ENCODE results near the gene ZNF462. TPM values are rescaled to one million over a fixed set of nuclear protein-coding genes. Genes with fewer than 3 reads are reported as not detected.

The ZNF462 gene
- total RNA-seq, 1 donor from 2014 or later, result 103 TPM

- H3K9me3 Mint-ChIP-seq (ENCODE audit: low read depth), result peaks cover 9% of the 10 kb centered on the region
- peaks cover 7% of the 10 kb centered on the region for H3K27me3 Mint-ChIP-seq
- peaks cover 11% of the 10 kb centered on the region for H3K4me1 Mint-ChIP-seq (ENCODE audit: low read depth)
- H3K36me3 Mint-ChIP-seq (ENCODE audit: insufficient read depth), result peaks cover 6% of the 10 kb centered on the region
- no peak overlapping the region for H3K4me3 Mint-ChIP-seq (ENCODE audit: low read depth)
- H3K27ac Mint-ChIP-seq, result no peak overlapping the region
- no peak for DNase-seq (ENCODE audit: low spot score, unreplicated experiment)
- TF ChIP-seq CTCF (IDR thresholded peaks at IDR 0.05; ENCODE audit: unreplicated experiment), result no peak
These were observed 153.4 kb downstream of the ZNF462 start for GRCh38 chr9:107016383-107016782.

GRCh38 chr9:107018861-107019545, 156.0 kb downstream of the ZNF462 start:
- no peak overlapping the region for H3K27ac Mint-ChIP-seq
- no peak for DNase-seq (ENCODE audit: low spot score, unreplicated experiment)
- H3K4me3 Mint-ChIP-seq (ENCODE audit: low read depth), result no peak overlapping the region
- peaks cover 7% of the 10 kb centered on the region for H3K27me3 Mint-ChIP-seq
- no peaks in the 10 kb centered on the region for H3K36me3 Mint-ChIP-seq (ENCODE audit: insufficient read depth)
- peaks cover 2% of the 10 kb centered on the region for H3K4me1 Mint-ChIP-seq (ENCODE audit: low read depth)
- no peak for TF ChIP-seq CTCF (IDR thresholded peaks at IDR 0.05; ENCODE audit: unreplicated experiment)
- peaks cover 9% of the 10 kb centered on the region for H3K9me3 Mint-ChIP-seq (ENCODE audit: low read depth)

GRCh38 chr9:107020040-107020530, 157.1 kb downstream of the ZNF462 start:
- no peaks in the 10 kb centered on the region for H3K36me3 Mint-ChIP-seq (ENCODE audit: insufficient read depth)
- TF ChIP-seq CTCF (IDR thresholded peaks at IDR 0.05; ENCODE audit: unreplicated experiment), result no peak
- H3K27ac Mint-ChIP-seq, result no peak overlapping the region
- DNase-seq (ENCODE audit: low spot score, unreplicated experiment), result no peak
- H3K4me3 Mint-ChIP-seq (ENCODE audit: low read depth), result no peak overlapping the region
- H3K4me1 Mint-ChIP-seq (ENCODE audit: low read depth), result no peaks in the 10 kb centered on the region
- peaks cover 7% of the 10 kb centered on the region for H3K27me3 Mint-ChIP-seq
- peaks cover 9% of the 10 kb centered on the region for H3K9me3 Mint-ChIP-seq (ENCODE audit: low read depth)

GRCh38 chr9:107024193-107024592, 161.2 kb downstream of the ZNF462 start:
- Mint-ChIP-seq H3K9me3 (ENCODE audit: low read depth) (no peaks in the 10 kb centered on the region), H3K27ac (no peak overlapping the region), H3K36me3 (ENCODE audit: insufficient read depth) (no peaks in the 10 kb centered on the region), H3K27me3 (peaks cover 5% of the 10 kb centered on the region), H3K4me3 (ENCODE audit: low read depth) (no peak overlapping the region), H3K4me1 (ENCODE audit: low read depth) (no peaks in the 10 kb centered on the region)
- no peak for DNase-seq (ENCODE audit: low spot score, unreplicated experiment)
- TF ChIP-seq CTCF (IDR thresholded peaks at IDR 0.05; ENCODE audit: unreplicated experiment), result no peak

GRCh38 chr9:107025260-107026035, 162.5 kb downstream of the ZNF462 start:
- H3K9me3 Mint-ChIP-seq (ENCODE audit: low read depth), result no peaks in the 10 kb centered on the region
- no peaks in the 10 kb centered on the region for H3K27me3 Mint-ChIP-seq
- H3K4me3 Mint-ChIP-seq (ENCODE audit: low read depth), result no peak overlapping the region
- H3K36me3 Mint-ChIP-seq (ENCODE audit: insufficient read depth), result no peaks in the 10 kb centered on the region
- TF ChIP-seq CTCF (IDR thresholded peaks at IDR 0.05; ENCODE audit: unreplicated experiment), result no peak
- no peak for DNase-seq (ENCODE audit: low spot score, unreplicated experiment)
- no peaks in the 10 kb centered on the region for H3K4me1 Mint-ChIP-seq (ENCODE audit: low read depth)
- H3K27ac Mint-ChIP-seq, result no peak overlapping the region

Measured in progenitor cell of endocrine pancreas (in vitro differentiated cells).